OCI-LY7 (cell line): Measurements from ENCODE around the gene AKT3. TPM values are rescaled to one million over a fixed set of nuclear protein-coding genes. Genes with fewer than 3 reads are reported as not detected.

Experiments
- BruUV-seq: library from RNA; stranded (reverse); fragments of 400-500 nt; replicated peaks from 2 replicates; lab custom pipeline; 2021; lab: Mats Ljungman, UMichigan
- CTCF ChIA-PET: fragments of 300-600 bp; sonication (Branson Sonifier 250); formaldehyde crosslinking; loops from one replicate; lab custom pipeline; 2022; ENCODE audit warnings: antibody characterized with exemption; ENCODE audit not compliant: unreplicated experiment; lab: Charles Lee
- POLR2A ChIA-PET: fragments of 300-600 bp; sonication (Branson Sonifier 250); formaldehyde crosslinking; loops from one replicate; lab custom pipeline; 2022; ENCODE audit warnings: antibody characterized with exemption; lab: Charles Lee
- DNase-seq: peaks from one replicate; pipeline ENCODE4 v3.0.0-alpha.2; 2015; ENCODE audit warnings: low spot score
- H2AFZ ChIP-seq: fragments of 200-600 bp; sonication (generic), shearing (Covaris generic); 2 replicates; pipeline ENCODE4 v1.6.1; 2014; ENCODE audit warnings: mild to moderate bottlenecking, antibody characterized with exemption, low read length, moderate library complexity
- H3K27ac ChIP-seq: fragments of 200-600 bp; sonication (generic); 2 replicates; pipeline ENCODE4 v1.5.1; 2014; ENCODE audit warnings: mixed run types, low read depth, mild to moderate bottlenecking, moderate library complexity, low read length, inconsistent platforms; ENCODE audit not compliant: poor library complexity, severe bottlenecking
- H3K36me3 ChIP-seq: fragments of 200-600 bp; sonication (generic); 2 replicates; pipeline ENCODE4 v1.6.1; 2014; ENCODE audit warnings: mild to moderate bottlenecking, antibody characterized with exemption, low read length, moderate library complexity, mixed read lengths; ENCODE audit not compliant: insufficient read depth
- H3K4me1 ChIP-seq: fragments of 200-600 bp; sonication (generic); 2 replicates; pipeline ENCODE4 v1.5.1; 2014; ENCODE audit warnings: mild to moderate bottlenecking, low read length; ENCODE audit not compliant: insufficient read depth, poor library complexity, severe bottlenecking
- H3K4me2 ChIP-seq: fragments of 200-600 bp; sonication (generic); 2 replicates; pipeline ENCODE4 v1.6.1; 2014; ENCODE audit warnings: mild to moderate bottlenecking, low read length
- H3K4me3 ChIP-seq: fragments of 200-600 bp; sonication (generic); 2 replicates; pipeline ENCODE4 v1.5.1; 2014; ENCODE audit warnings: mild to moderate bottlenecking, low read depth, low read length; ENCODE audit not compliant: poor library complexity, severe bottlenecking
- H3K79me2 ChIP-seq: fragments of 200-600 bp; sonication (generic); 2 replicates; pipeline ENCODE4 v1.6.1; 2016; ENCODE audit warnings: low read depth, mild to moderate bottlenecking, low read length, moderate library complexity, mixed read lengths; ENCODE audit not compliant: insufficient read depth
- H3K9me2 ChIP-seq: fragments of 200-600 bp; sonication (generic); 2 replicates; pipeline ENCODE4 v1.6.1; 2016; ENCODE audit warnings: mild to moderate bottlenecking, low read length, mixed read lengths; ENCODE audit not compliant: insufficient read depth
- H3K9me3 ChIP-seq: fragments of 200-600 bp; sonication (generic); 2 replicates; pipeline ENCODE4 v1.6.1; 2014; ENCODE audit warnings: mild to moderate bottlenecking, mixed run types, low read length, mixed read lengths
- H4K20me1 ChIP-seq: fragments of 200-600 bp; sonication (generic); 2 replicates; pipeline ENCODE4 v1.6.1; 2014; ENCODE audit warnings: mild to moderate bottlenecking, antibody characterized with exemption, low read length, moderate library complexity, mixed read lengths; ENCODE audit not compliant: insufficient read depth
- CTCF ChIP-seq: fragments of 200-600 bp; sonication (generic); conservative IDR thresholded peaks from 2 replicates; pipeline ENCODE4 v1.5.1; 2014; ENCODE audit warnings: mild to moderate bottlenecking, antibody characterized with exemption, low read length, moderate library complexity, mixed read lengths
- EZH2phosphoT487 ChIP-seq: fragments of 200-600 bp; sonication (generic); IDR thresholded peaks from 2 replicates; pipeline ENCODE4 v1.6.1; 2018; ENCODE audit warnings: low read depth, borderline replicate concordance, mild to moderate bottlenecking, mixed run types, antibody characterized with exemption, low read length, moderate library complexity, mixed read lengths
- intact Hi-C: fragments of 100-400 bp; cut with micrococcal nuclease; formaldehyde crosslinking; loops from one replicate; pipeline ENCODE4 v1.10.0; 2022; ENCODE audit not compliant: unreplicated experiment
- total RNA-seq, 2 experiments: library from RNA; depleted of rRNA in 1 of 2; stranded (reverse); fragments of >200 nt in 1 of 2; shearing (Covaris generic) in 1 of 2; gene quantifications; 2 replicates each; pipeline ENCODE4 v1.2.3, GENCODE V29; 2014 to 2022

Gene AKT3
- total RNA-seq, 2 experiments from 2014 or later, result 0.29 TPM; not detected in 1

GRCh38 chr1:243723458-243724043 lies 126.5 kb downstream of the AKT3 start:
- Histone ChIP-seq H3K4me3 (no peak overlapping the region), H3K36me3 (no peaks in the 10 kb centered on the region), H2AFZ (no peak overlapping the region), H4K20me1 (no peaks in the 10 kb centered on the region), H3K4me1 (peaks cover 7% of the 10 kb centered on the region), H3K27ac (no peak overlapping the region), H3K4me2 (no peak overlapping the region), H3K79me2 (no peaks in the 10 kb centered on the region), H3K9me3 (no peaks in the 10 kb centered on the region), H3K9me2 (no peaks in the 10 kb centered on the region)
- no peak for TF ChIP-seq EZH2phosphoT487
- no peak for TF ChIP-seq CTCF
- CTCF ChIA-PET, result no interaction called here
- DNase-seq, result no peak
- no TSS peak for BruUV-seq
- intact Hi-C loops, result no loop called here
- POLR2A ChIA-PET, result interaction anchor here (1.7 kb wide), 1 partner anchor 11 kb away, joined by 4 read pairs; no protein-coding TSS in a partner anchor

- ChIA-PET POLR2A (interaction anchor here (1.1 to 1.7 kb wide), 2 partner anchors 10 to 183 kb away, joined by 3 to 4 read pairs; no protein-coding TSS in a partner anchor), CTCF (no interaction called here)
- Histone ChIP-seq H3K27ac (no peak overlapping the region), H2AFZ (no peak overlapping the region), H3K4me2 (no peak overlapping the region), H3K36me3 (no peaks in the 10 kb centered on the region), H4K20me1 (no peaks in the 10 kb centered on the region), H3K9me2 (no peaks in the 10 kb centered on the region), H3K4me3 (no peak overlapping the region), H3K4me1 (peaks cover 4% of the 10 kb centered on the region), H3K79me2 (no peaks in the 10 kb centered on the region), H3K9me3 (no peaks in the 10 kb centered on the region)
- intact Hi-C loops, result no loop called here
- BruUV-seq, result no TSS peak
- TF ChIP-seq CTCF (no peak), EZH2phosphoT487 (no peak)
- no peak for DNase-seq
Observed at GRCh38 chr1:243723050-243723449, 127.0 kb downstream of the AKT3 start.

GRCh38 chr1:243719476-243719875 lies 130.6 kb downstream of the AKT3 start:
- POLR2A ChIA-PET, result no interaction called here
- no peaks in the 10 kb centered on the region for H3K36me3 ChIP-seq
- BruUV-seq, result no TSS peak

More at GRCh38 chr1:243719476-243719875, 130.6 kb downstream of the AKT3 start:
- Histone ChIP-seq H3K79me2 (no peaks in the 10 kb centered on the region), H3K4me3 (no peak overlapping the region), H3K4me2 (no peak overlapping the region), H3K9me3 (no peaks in the 10 kb centered on the region), H2AFZ (no peak overlapping the region), H4K20me1 (no peaks in the 10 kb centered on the region), H3K4me1 (no peaks in the 10 kb centered on the region), H3K9me2 (no peaks in the 10 kb centered on the region), H3K27ac (no peak overlapping the region)
- TF ChIP-seq CTCF (no peak), EZH2phosphoT487 (no peak)
- intact Hi-C loops, result no loop called here
- CTCF ChIA-PET, result no interaction called here
- no peak for DNase-seq
